HepG2 (cell line): ENCODE measurements around the gene UVSSA. TPM values are rescaled to one million over a fixed set of nuclear protein-coding genes. Genes with fewer than 3 reads are reported as not detected.

Experiments
- CBX5 ChIP-seq: sonication (generic); formaldehyde crosslinking; IDR thresholded peaks from 2 replicates; pipeline ENCODE4 v1.4.0; 2020; ENCODE audit warnings: missing genetic modification reagents, borderline replicate concordance
- ERF ChIP-seq: IDR thresholded peaks from 2 replicates; pipeline ENCODE4 v1.6.1; 2018; ENCODE audit warnings: missing biosample characterization, missing genetic modification reagents
- HNRNPK ChIP-seq: fragments of 200-400 bp; formaldehyde crosslinking; IDR thresholded peaks from 2 replicates; pipeline ENCODE4 v1.6.1; 2018; ENCODE audit warnings: low read length, low read depth, moderate library complexity, mild to moderate bottlenecking; ENCODE audit not compliant: poor library complexity, severe bottlenecking
- IRX3 ChIP-seq: sonication (generic); formaldehyde crosslinking; IDR thresholded peaks from 2 replicates; pipeline ENCODE4 v1.8.1; 2023; ENCODE audit warnings: mild to moderate bottlenecking, low read depth, missing genetic modification reagents, borderline replicate concordance
- JUNB ChIP-seq: sonication (generic); formaldehyde crosslinking; IDR thresholded peaks from 2 replicates; pipeline ENCODE4 v1.8.0; 2022; ENCODE audit warnings: missing genetic modification reagents, mild to moderate bottlenecking, borderline replicate concordance
- MAFK ChIP-seq, 2 experiments: IDR thresholded peaks in 1 of 2; conservative IDR thresholded peaks in 1 of 2; 2 replicates each; pipeline ENCODE4 v1.6.1; 2011; ENCODE audit warnings: improper control_type of control experiment in 2 of 2, low read length in 2 of 2
- MXD1 ChIP-seq: sonication (generic); formaldehyde crosslinking; IDR thresholded peaks from 2 replicates; pipeline ENCODE4 v1.4.0; 2020; ENCODE audit warnings: mild to moderate bottlenecking, missing genetic modification reagents
- SOX6 ChIP-seq, 2 experiments: fragments of 450-650 bp in 1 of 2; sonication (generic) in 1 of 2; formaldehyde crosslinking in 1 of 2; IDR thresholded peaks; 2 replicates each; pipeline versions ENCODE4 v1.4.0 to v1.6.1; 2017 to 2020; ENCODE audit warnings: antibody characterized with exemption in 1 of 2, mild to moderate bottlenecking in 1 of 2, missing genetic modification reagents in 1 of 2
- XRCC5 ChIP-seq: fragments of 200-400 bp; formaldehyde crosslinking; optimal IDR thresholded peaks from 2 replicates; pipeline ENCODE3; 2017; ENCODE audit warnings: mild to moderate bottlenecking, low read length
- ZBTB10 ChIP-seq: sonication (generic); formaldehyde crosslinking; IDR thresholded peaks from 2 replicates; pipeline ENCODE4 v1.4.0; 2020; ENCODE audit warnings: missing genetic modification reagents, borderline replicate concordance
- ZFP37 ChIP-seq: sonication (generic); formaldehyde crosslinking; IDR thresholded peaks from 2 replicates; pipeline ENCODE4 v1.4.0; 2020; ENCODE audit warnings: missing genetic modification reagents, borderline replicate concordance
- ZKSCAN1 ChIP-seq: fragments of 150-350 bp; IDR thresholded peaks from 2 replicates; pipeline ENCODE4 v1.6.1; 2014; ENCODE audit warnings: low read length
- ZKSCAN5 ChIP-seq: sonication (generic); formaldehyde crosslinking; IDR thresholded peaks from 2 replicates; pipeline ENCODE4 v1.5.1; 2020; ENCODE audit warnings: mild to moderate bottlenecking, missing genetic modification reagents
- ZMYM4 ChIP-seq: sonication (generic); formaldehyde crosslinking; IDR thresholded peaks from 2 replicates; pipeline ENCODE4 v1.8.1; 2023; ENCODE audit warnings: mild to moderate bottlenecking, missing genetic modification reagents
- ZNF253 ChIP-seq: sonication (generic); formaldehyde crosslinking; IDR thresholded peaks from 2 replicates; pipeline ENCODE4 v1.8.0; 2022; ENCODE audit warnings: mild to moderate bottlenecking, missing genetic modification reagents, borderline replicate concordance
- ZNF280B ChIP-seq: sonication (generic); formaldehyde crosslinking; IDR thresholded peaks from 2 replicates; pipeline ENCODE4 v1.5.0; 2020; ENCODE audit warnings: missing genetic modification reagents, mild to moderate bottlenecking, borderline replicate concordance
- ZNF280D ChIP-seq: sonication (generic); formaldehyde crosslinking; IDR thresholded peaks from 2 replicates; pipeline ENCODE4 v1.5.1; 2020; ENCODE audit warnings: mild to moderate bottlenecking, missing genetic modification reagents
- ZNF530 ChIP-seq: sonication (generic); formaldehyde crosslinking; IDR thresholded peaks from 2 replicates; pipeline ENCODE4 v1.5.0; 2020; ENCODE audit warnings: low read depth, mild to moderate bottlenecking, missing genetic modification reagents
- ZNF766 ChIP-seq: sonication (generic); formaldehyde crosslinking; IDR thresholded peaks from 2 replicates; pipeline ENCODE4 v1.5.0; 2020; ENCODE audit warnings: missing genetic modification reagents, borderline replicate concordance
- polyA plus RNA-seq, 8 experiments: library from polyadenylated mRNA; depleted of rRNA in 3 of 8; stranded (reverse) in 7 of 8; unstranded in 1 of 8; fragments of >200 nt; fragmentation: Illumina TruSeq in 4 of 8; extraction: Trizol in 4 of 8; gene quantifications; 2 replicates each; pipeline versions ENCODE4 v1.2.1 to v1.2.3, GENCODE V29; 2011 to 2016; ENCODE audit warnings: low read depth in 4 of 8, missing spikeins in 1 of 8, mixed read lengths in 1 of 8; ENCODE audit not compliant: insufficient read depth in 1 of 8
- total RNA-seq, 5 experiments: library from RNA; depleted of rRNA; stranded (reverse); fragments of >200 nt; fragmentation: Illumina TruSeq; extraction: Trizol; gene quantifications; 2 replicates each; pipeline ENCODE4 v1.2.3, GENCODE V29; 2016; ENCODE audit warnings: low read depth in 1 of 5

Gene UVSSA
- total and polyA plus RNA-seq, 2 of the 13 experiments (the other 11 are each of a cell fraction or from before 2014, with no cell fraction given) = 4.6 to 8.4 TPM

- TF ChIP-seq ZNF280D (CRISPR knock-in tag) (peak; percentile 100), JUNB (CRISPR knock-in tag) (peak; percentile 99), HNRNPK (no peak), MAFK (conservative IDR thresholded peaks at IDR 0.05 in 1 of 2, IDR thresholded peaks at IDR 0.05 in 1 of 2; ENCODE audit: low read length in 2 of 2) (no peak), ZNF280B (CRISPR knock-in tag) (peak; percentile 100), SOX6 (IDR thresholded peaks at IDR 0.05) (no peak), SOX6 (CRISPR knock-in tag; IDR thresholded peaks at IDR 0.05) (peak; percentile 88), ZNF530 (CRISPR knock-in tag) (peak; percentile 100), XRCC5 (peak; percentile 98), ZKSCAN5 (CRISPR knock-in tag) (peak; percentile 88; the same call in 1 of the 2 replicates), ZNF766 (CRISPR knock-in tag) (peak; percentile 100), MXD1 (CRISPR knock-in tag) (peak; percentile 100), ZKSCAN1 (no peak), ZNF253 (CRISPR knock-in tag) (peak; percentile 100), IRX3 (peak; percentile 100), ZBTB10 (CRISPR knock-in tag) (peak; percentile 100), ZFP37 (CRISPR knock-in tag) (peak; percentile 100), CBX5 (CRISPR knock-in tag) (peak; percentile 100), ZMYM4 (CRISPR knock-in tag) (peak; percentile 99), ERF (CRISPR knock-in tag) (peak; percentile 100)
These were observed 63.7 kb downstream of the UVSSA start (continued) for GRCh38 chr4:1410491-1411325.
